Neural progenitor cell (in vitro differentiated cells): ENCODE data around the gene LAMA1.

Source experiments
- CTCF ChIP-seq: fragments of 200-600 bp; sonication (generic); IDR thresholded peaks from 2 replicates; pipeline ENCODE4 v1.5.1; 2017; ENCODE audit warnings: antibody characterized with exemption, mild to moderate bottlenecking
- EZH2 ChIP-seq: fragments of 200-600 bp; sonication (generic); IDR thresholded peaks from 2 replicates; pipeline ENCODE4 v1.6.1; 2017; ENCODE audit warnings: antibody characterized with exemption, mild to moderate bottlenecking, moderate library complexity
- EZH2phosphoT487 ChIP-seq: fragments of 200-600 bp; sonication (generic); IDR thresholded peaks from 2 replicates; pipeline ENCODE4 v1.6.1; 2017; ENCODE audit warnings: antibody characterized with exemption

- TF ChIP-seq CTCF = no peak
- TF ChIP-seq EZH2phosphoT487 = no peak
- TF ChIP-seq EZH2 = no peak
Observed at GRCh38 chr18:7122376-7122775, 4.8 kb upstream of the LAMA1 start.
